Mucosa of rectum (tissue), 2 donors: ENCODE results near the gene CEBPZ.
A peak's percentile ranks its signal among the peaks of the same experiment; 100 is the strongest.
"Not testable (repeated sequence)": the region's sequence is repeated elsewhere in the genome, so short reads cannot be mapped to it uniquely, and the experiment has no call there.

Source experiments
- H3K27ac ChIP-seq, 2 donors: one replicate each; pipeline ENCODE4 v1.7.0; 2013; ENCODE audit warnings: inconsistent platforms in 2 of 2, low read depth in 2 of 2, low read length in 2 of 2
- H3K27me3 ChIP-seq, 2 donors: one replicate each; pipeline ENCODE4 v1.7.0; 2013; ENCODE audit warnings: low read length in 2 of 2; ENCODE audit not compliant: control insufficient read depth in 2 of 2, insufficient read depth in 2 of 2
- H3K36me3 ChIP-seq, 2 donors: one replicate each; pipeline ENCODE4 v1.7.0; 2013; ENCODE audit warnings: low read length in 2 of 2; ENCODE audit not compliant: control insufficient read depth in 2 of 2, insufficient read depth in 2 of 2
- H3K4me1 ChIP-seq, 2 donors: one replicate each; pipeline ENCODE4 v1.7.0; 2013; ENCODE audit warnings: low read length in 2 of 2, mild to moderate bottlenecking in 1 of 2; ENCODE audit not compliant: control insufficient read depth in 2 of 2, insufficient read depth in 2 of 2
- H3K4me3 ChIP-seq, 2 donors: one replicate each; pipeline ENCODE4 v1.7.0; 2013; ENCODE audit warnings: low read length in 2 of 2
- H3K9ac ChIP-seq, 2 donors: one replicate each; pipeline ENCODE4 v1.7.0; 2013; ENCODE audit warnings: low read length in 2 of 2, low read depth in 1 of 2, mild to moderate bottlenecking in 1 of 2
- H3K9me3 ChIP-seq, 2 donors: one replicate each; pipeline ENCODE4 v1.7.0; 2013; ENCODE audit warnings: low read length in 2 of 2; ENCODE audit not compliant: control insufficient read depth in 2 of 2
- donor health status: healthy.
- donor health status: Normal muscosa, but diverticular disease.

CEBPZ gene

DNA sequence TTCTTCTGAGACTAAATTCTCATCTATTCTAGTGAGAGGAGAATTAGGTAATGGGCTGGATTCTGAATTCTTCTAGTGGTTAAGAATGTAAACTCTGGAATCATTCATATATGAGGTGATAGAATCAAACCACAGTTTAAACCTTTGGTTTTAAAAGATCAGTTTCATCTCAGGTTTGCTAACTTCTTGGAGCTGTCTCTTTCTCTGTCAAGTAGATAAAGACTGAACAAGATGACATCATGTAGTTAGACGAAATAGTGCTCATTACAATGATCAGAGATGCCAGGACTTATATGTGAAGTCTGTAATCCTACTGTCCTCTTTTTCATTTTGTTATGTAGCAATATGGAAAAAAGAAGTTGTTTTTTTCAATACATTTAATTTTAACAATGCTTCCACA, 30.2 kb downstream of the CEBPZ start:
- H3K4me3 ChIP-seq: no peak overlapping the region
- H3K4me1 ChIP-seq: peaks cover 5 to 10% of the 10 kb centered on the region in 2 donors
- no peak overlapping the region for H3K9ac ChIP-seq
- H3K27me3 ChIP-seq: no peaks in the 10 kb centered on the region
- H3K36me3 ChIP-seq: peaks cover 25 to 38% of the 10 kb centered on the region in 2 donors
- H3K27ac ChIP-seq: no peak overlapping the region
- no peaks in the 10 kb centered on the region for H3K9me3 ChIP-seq

GRCh38 chr2:37198681-37199065, 32.7 kb downstream of the CEBPZ start:
- Histone ChIP-seq H3K36me3 (peaks cover 11 to 21% of the 10 kb centered on the region in 2 donors), H3K9me3 (no peaks in the 10 kb centered on the region), H3K4me3 (no peak overlapping the region), H3K9ac (no peak overlapping the region), H3K4me1 (peaks cover 5 to 13% of the 10 kb centered on the region in 2 donors), H3K27me3 (no peaks in the 10 kb centered on the region), H3K27ac (no peak overlapping the region)

DNA sequence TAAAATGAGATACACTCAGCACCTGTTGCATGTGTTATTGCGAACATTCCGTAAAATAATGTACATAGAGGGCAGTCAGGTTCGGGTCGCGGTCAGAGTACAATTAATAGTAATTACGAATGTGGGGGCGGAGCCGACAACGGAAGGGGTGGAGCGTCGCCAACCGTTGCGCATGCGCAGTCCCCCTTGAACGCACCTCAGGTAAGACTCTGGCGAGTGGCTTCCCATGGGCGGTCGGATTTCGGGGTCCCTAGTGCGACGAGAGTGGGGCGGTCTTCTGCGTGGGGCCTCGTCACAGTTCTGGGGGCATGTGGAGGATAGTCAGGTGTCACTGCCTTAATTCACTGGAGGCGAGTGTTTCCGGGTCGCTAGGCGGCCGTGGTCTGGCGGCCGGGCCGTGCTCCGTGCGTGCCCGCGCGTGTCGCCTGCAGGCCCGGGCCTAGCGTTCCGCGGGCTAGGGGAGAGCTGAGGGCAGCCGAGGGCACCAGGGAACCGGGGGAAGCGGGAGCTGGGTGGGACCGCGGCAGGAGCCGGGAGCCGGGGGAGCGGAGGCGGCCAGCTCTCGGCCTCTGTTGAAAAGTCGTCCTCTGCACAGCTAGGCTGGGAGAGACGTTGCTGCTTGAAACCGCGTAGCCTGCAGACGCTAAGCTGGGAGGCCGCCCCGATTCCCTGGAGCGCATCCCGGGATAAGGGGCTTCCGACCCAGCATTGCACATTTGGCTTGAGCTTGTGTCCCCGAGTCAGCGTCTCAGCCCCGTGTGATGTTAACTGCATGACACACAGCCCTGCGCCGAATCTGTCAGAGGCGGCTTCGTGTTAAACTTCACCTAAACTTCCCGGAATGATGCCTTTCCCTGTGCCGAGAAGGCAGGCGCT, 34.8 kb downstream of the CEBPZ start, which contains the start of gene CEBPZOS:
CEBPZOS (plus strand) TSS at position 177 of the 876 bp plus-strand sequence. CDS start 3,209 bp downstream, outside the sequence.
- peak within 1 kb of the TSS; percentile 88 to 91 for H3K27ac ChIP-seq
- peak within 1 kb of the TSS; percentile 84 to 98 for H3K4me3 ChIP-seq
- peak within 1 kb of the TSS; percentile 85 to 87 for H3K9ac ChIP-seq
- no peaks in the 10 kb centered on the region for H3K27me3 ChIP-seq
- H3K36me3 ChIP-seq: peaks cover 5 to 9% of the 10 kb centered on the region in 2 donors
- H3K9me3 ChIP-seq: no peaks in the 10 kb centered on the region
- peaks cover 5 to 13% of the 10 kb centered on the region in 2 donors for H3K4me1 ChIP-seq

- H3K27me3 ChIP-seq: not testable (repeated sequence)
- Histone ChIP-seq H3K4me1 (peaks cover 5 to 13% of the 10 kb centered on the region in 2 donors), H3K9ac (peak overlapping the region; percentile 85 to 87)
Observed at GRCh38 chr2:37195862-37196319, 35.5 kb downstream of the CEBPZ start.

GRCh38 chr2:37192551-37192950, 38.8 kb downstream of the CEBPZ start:
- no peak overlapping the region for H3K4me3 ChIP-seq
- peaks cover 5 to 10% of the 10 kb centered on the region in 2 donors for H3K4me1 ChIP-seq
- H3K36me3 ChIP-seq: no peaks in the 10 kb centered on the region
- no peak overlapping the region for H3K9ac ChIP-seq
- no peaks in the 10 kb centered on the region for H3K9me3 ChIP-seq
- no peaks in the 10 kb centered on the region for H3K27me3 ChIP-seq
- H3K27ac ChIP-seq: no peak overlapping the region

More at GRCh38 chr2:37195862-37196319, 35.5 kb downstream of the CEBPZ start:
- H3K36me3 ChIP-seq, H3K9me3 ChIP-seq: not testable (repeated sequence)
- Histone ChIP-seq H3K4me3 (peak overlapping the region; percentile 84 to 98), H3K27ac (peak overlapping the region; percentile 88 to 91)

DNA sequence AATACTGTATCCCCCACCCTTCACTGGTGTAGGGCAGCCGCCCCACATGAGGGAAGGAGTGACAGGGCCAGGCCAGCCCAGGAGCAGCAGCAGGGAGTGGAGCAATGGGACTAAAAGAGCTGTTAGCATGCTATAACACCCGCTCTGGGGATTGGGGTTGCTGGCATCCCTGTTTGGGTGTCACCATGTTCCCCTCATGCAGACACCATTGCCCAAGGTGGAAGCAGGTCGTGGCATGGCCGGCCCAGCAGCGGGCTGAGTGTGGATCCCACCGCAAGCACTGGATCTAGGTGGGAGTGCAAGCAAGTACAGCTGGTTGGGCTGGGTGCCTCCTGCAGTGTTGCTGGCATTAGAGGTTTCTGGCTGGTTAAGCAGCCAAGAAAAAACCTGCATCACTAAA, 39.6 kb downstream of the CEBPZ start:
- H3K36me3 ChIP-seq: no peaks in the 10 kb centered on the region
- H3K27ac ChIP-seq: no peak overlapping the region
- H3K4me3 ChIP-seq: no peak overlapping the region
- H3K4me1 ChIP-seq: peaks cover 0 to 3% of the 10 kb centered on the region in 2 donors
- H3K9me3 ChIP-seq: no peaks in the 10 kb centered on the region
- no peaks in the 10 kb centered on the region for H3K27me3 ChIP-seq
- no peak overlapping the region for H3K9ac ChIP-seq

- no peak overlapping the region for H3K9ac ChIP-seq
- no peak overlapping the region for H3K27ac ChIP-seq
- H3K4me1 ChIP-seq: peaks cover 0 to 3% of the 10 kb centered on the region in 2 donors
- no peaks in the 10 kb centered on the region for H3K27me3 ChIP-seq
- no peak overlapping the region for H3K4me3 ChIP-seq
- H3K36me3 ChIP-seq: no peaks in the 10 kb centered on the region
- H3K9me3 ChIP-seq: no peaks in the 10 kb centered on the region
Observed at GRCh38 chr2:37191253-37191652, 40.1 kb downstream of the CEBPZ start.

- Histone ChIP-seq H3K27me3 (no peaks in the 10 kb centered on the region), H3K9ac (no peak overlapping the region), H3K36me3 (no peaks in the 10 kb centered on the region), H3K4me3 (no peak overlapping the region), H3K27ac (no peak overlapping the region), H3K9me3 (no peaks in the 10 kb centered on the region), H3K4me1 (no peaks in the 10 kb centered on the region)
Observed at GRCh38 chr2:37190290-37190689, 41.1 kb downstream of the CEBPZ start.

GRCh38 chr2:37189452-37190153, 41.8 kb downstream of the CEBPZ start:
- Histone ChIP-seq H3K36me3 (no peaks in the 10 kb centered on the region), H3K9ac (no peak overlapping the region), H3K9me3 (no peaks in the 10 kb centered on the region), H3K27ac (no peak overlapping the region), H3K4me3 (no peak overlapping the region), H3K4me1 (no peaks in the 10 kb centered on the region), H3K27me3 (no peaks in the 10 kb centered on the region)

DNA sequence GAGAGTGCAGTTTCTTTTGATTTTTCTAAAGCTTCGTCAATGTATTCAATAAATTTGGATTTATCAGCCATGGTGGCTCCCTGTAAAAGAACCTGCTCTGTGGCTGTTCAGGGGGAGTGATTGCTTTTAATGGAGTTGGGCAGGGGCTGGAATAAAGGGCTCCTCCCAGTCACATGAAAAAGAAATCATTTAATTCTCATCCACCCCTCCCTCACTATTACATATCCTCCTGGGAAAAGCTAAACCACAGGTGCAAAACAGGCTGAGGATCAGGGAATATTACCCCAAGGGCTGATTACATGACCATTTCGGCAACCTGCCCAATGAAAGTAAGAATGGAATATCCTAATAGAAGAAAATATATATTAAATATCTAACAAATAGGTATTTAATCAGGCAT, 42.8 kb downstream of the CEBPZ start, which contains the start of gene SULT6B1:
SULT6B1 (minus strand) TSS at position 101 of the 400 bp plus-strand sequence; CDS start at position 71, 30 bp downstream.
- Histone ChIP-seq H3K27ac (no peak within 1 kb of the TSS), H3K36me3 (no peaks in the 10 kb centered on the region), H3K4me3 (no peak within 1 kb of the TSS), H3K4me1 (no peaks in the 10 kb centered on the region), H3K9ac (no peak within 1 kb of the TSS), H3K9me3 (no peaks in the 10 kb centered on the region), H3K27me3 (no peaks in the 10 kb centered on the region)
